G401 (cell line): ENCODE results near the gene PRSS57. TPM values are rescaled to one million over a fixed set of nuclear protein-coding genes. Genes with fewer than 3 reads are reported as not detected.
A peak's percentile ranks its signal among the peaks of the same experiment; 100 is the strongest.
"Not testable (repeated sequence)": the region's sequence is repeated elsewhere in the genome, so short reads cannot be mapped to it uniquely, and the experiment has no call there.

ENCODE experiments used
- DNase-seq: peaks from one replicate; pipeline ENCODE4 v3.0.0-alpha.2; 2015; ENCODE audit warnings: low spot score
- in situ Hi-C: cut with HindIII; loops from 2 replicates; pipeline ENCODE4 v1.10.0; 2016; ENCODE audit warnings: low sequenced_read_pairs, mixed read lengths
- total RNA-seq: library from RNA; depleted of rRNA; stranded (reverse); fragments of >200 nt; shearing (Covaris generic); gene quantifications from 2 replicates; pipeline ENCODE4 v1.2.3, GENCODE V29; 2014; rRNA removed

Gene PRSS57
- not detected in 2 replicates for total RNA-seq

GRCh38 chr19:695352-695949 lies at the start of gene PRSS57:
TSS of gene PRSS57 (minus strand) at chr19:695452. CDS start at chr19:695430, 22 bp downstream.
- in situ Hi-C loops = no loop called here
- DNase-seq = no peak

GRCh38 chr19:743168-743687 lies 48.0 kb upstream of the PRSS57 start:
- DNase-seq = no peak
- in situ Hi-C loops = no loop called here

GRCh38 chr19:742540-743075 lies 47.4 kb upstream of the PRSS57 start:
- in situ Hi-C loops = no loop called here
- no peak for DNase-seq

- peak; percentile 18 for DNase-seq
- in situ Hi-C loops = no loop called here
Measured at GRCh38 chr19:741506-742131, 46.4 kb upstream of the PRSS57 start.

GRCh38 chr19:740816-741505 lies 45.7 kb upstream of the PRSS57 start:
- DNase-seq, in situ Hi-C loops: not testable (repeated sequence)

- in situ Hi-C loops = no loop called here
- DNase-seq = peak; percentile 37
Measured at GRCh38 chr19:739998-740715, 44.9 kb upstream of the PRSS57 start.

GRCh38 chr19:738509-739128 lies 43.4 kb upstream of the PRSS57 start:
- in situ Hi-C loops = no loop called here
- no peak for DNase-seq

GRCh38 chr19:737591-738093 lies 42.4 kb upstream of the PRSS57 start:
- peak; percentile 22 for DNase-seq
- in situ Hi-C loops = no loop called here

- in situ Hi-C loops = no loop called here
- no peak for DNase-seq
Measured at GRCh38 chr19:736125-736524, 40.9 kb upstream of the PRSS57 start.

- DNase-seq = no peak
- in situ Hi-C loops = no loop called here
Measured at GRCh38 chr19:734716-735115, 39.5 kb upstream of the PRSS57 start.

GRCh38 chr19:732148-733069 lies 37.2 kb upstream of the PRSS57 start:
- DNase-seq = no peak
- in situ Hi-C loops = no loop called here

GRCh38 chr19:731000-731399 lies 35.7 kb upstream of the PRSS57 start:
- in situ Hi-C loops = no loop called here
- no peak for DNase-seq

GRCh38 chr19:729965-730668 lies 34.9 kb upstream of the PRSS57 start:
- no peak for DNase-seq
- in situ Hi-C loops = no loop called here

GRCh38 chr19:729564-729963 lies 34.3 kb upstream of the PRSS57 start:
- DNase-seq, in situ Hi-C loops: not testable (repeated sequence)

- no peak for DNase-seq
- in situ Hi-C loops = no loop called here
Measured at GRCh38 chr19:728011-728410, 32.8 kb upstream of the PRSS57 start.

GRCh38 chr19:726993-727956 lies 32.0 kb upstream of the PRSS57 start:
- DNase-seq = no peak
- in situ Hi-C loops = no loop called here
